K562 (cell line): Measurements from ENCODE around the gene HDAC9. TPM values are rescaled to one million over a fixed set of nuclear protein-coding genes. Genes with fewer than 3 reads are reported as not detected.

Experiments used
- ATAC-seq: fragments of 200-7000 bp; cut with Tn5 transposase; 3 replicates; pipeline ENCODE4 v1.9.1; 2020; ENCODE audit warnings: moderate library complexity
- BruUV-seq: library from RNA; stranded (reverse); fragments of 400-500 nt; replicated peaks from 2 replicates; lab custom pipeline; 2021; lab: Mats Ljungman, UMichigan
- CTCF ChIA-PET: fragments of 300-600 bp; formaldehyde crosslinking; extraction: SDS; loops from one replicate; lab custom pipeline; 2021; ENCODE audit warnings: low intra/inter-chr PET ratio; lab: Yijun Ruan, JAX
- POLR2A ChIA-PET: fragments of 300-600, 350-650 bp; sonication (Branson Sonifier 250); formaldehyde crosslinking; extraction: SDS; loops from one replicate; lab custom pipeline; 2021; ENCODE audit warnings: antibody characterized with exemption, inconsistent platforms; lab: Yijun Ruan, JAX
- DNase-seq, 4 experiments: peaks; one replicate each; pipeline versions ENCODE4 v3.0.0 to v3.0.0-alpha.2; 2011 to 2018; ENCODE audit warnings: low spot score in 3 of 4, mixed read lengths in 3 of 4; ENCODE audit errors: extremely low read depth in 1 of 4
- FAIRE-seq: peaks from 2 replicates; lab custom pipeline; 2011; peaks lifted over from hg19 to GRCh38; lab: Jason Lieb, UNC
- H2AFZ ChIP-seq: 2 replicates; pipeline ENCODE4 v1.6.0; 2011; ENCODE audit warnings: low read depth, low read length, control low read depth, inconsistent platforms
- H3K27ac ChIP-seq: fragments of 200-600 bp; 3 replicates; pipeline ENCODE4 v1.8.0; 2011; ENCODE audit warnings: low read depth, mild to moderate bottlenecking, control low read depth, inconsistent platforms, low read length, moderate library complexity, mixed read lengths; ENCODE audit errors: extremely low read depth
- H3K27me3 ChIP-seq, 2 experiments: fragments of 300-600 bp in 1 of 2; 2 replicates in 1 of 2; 3 replicates in 1 of 2; pipeline versions ENCODE4 v1.6.0 to v1.8.0; 2011; ENCODE audit warnings: inconsistent platforms in 2 of 2, low read length in 2 of 2, mild to moderate bottlenecking in 1 of 2, mixed read lengths in 1 of 2, moderate library complexity in 1 of 2; ENCODE audit not compliant: control insufficient read depth in 2 of 2, insufficient read depth in 2 of 2
- H3K36me3 ChIP-seq: fragments of 300-600 bp; 3 replicates; pipeline ENCODE4 v1.8.0; 2011; ENCODE audit warnings: mild to moderate bottlenecking, low read length, inconsistent platforms; ENCODE audit not compliant: control insufficient read depth, insufficient read depth
- H3K4me1 ChIP-seq, 2 experiments: fragments of 200-600 bp in 1 of 2; replicated peaks in 1 of 2; 2 replicates in 1 of 2; 3 replicates in 1 of 2; pipeline versions ENCODE4 v1.5.1 to v1.8.0; 2011; ENCODE audit warnings: inconsistent platforms in 2 of 2, low read length in 2 of 2, mild to moderate bottlenecking in 1 of 2, mixed read lengths in 1 of 2, moderate library complexity in 1 of 2; ENCODE audit not compliant: control insufficient read depth in 2 of 2, insufficient read depth in 2 of 2
- H3K4me2 ChIP-seq: 2 replicates; pipeline ENCODE4 v1.6.1; 2011; ENCODE audit warnings: low read length, control low read depth, inconsistent platforms, mixed read lengths; ENCODE audit not compliant: insufficient read depth
- H3K4me3 ChIP-seq: fragments of 200-600 bp; sonication (generic), shearing (Covaris generic); 2 replicates; pipeline ENCODE4 v1.5.1; 2016; ENCODE audit warnings: control low read depth, inconsistent platforms
- H3K79me2 ChIP-seq: fragments of 200-600 bp; 3 replicates; pipeline ENCODE4 v1.8.0; 2011; ENCODE audit warnings: low read length, inconsistent platforms; ENCODE audit not compliant: control insufficient read depth, insufficient read depth
- H3K9ac ChIP-seq, 2 experiments: 2 replicates each; pipeline versions ENCODE4 v1.6.0 to v1.6.1; 2011; ENCODE audit warnings: low read depth in 2 of 2, low read length in 2 of 2, control low read depth in 1 of 2, inconsistent platforms in 1 of 2, mild to moderate bottlenecking in 1 of 2, mixed read lengths in 1 of 2; ENCODE audit not compliant: insufficient read depth in 1 of 2
- H3K9me1 ChIP-seq: one replicate; pipeline ENCODE4 v1.6.0; 2011; ENCODE audit warnings: inconsistent platforms, mild to moderate bottlenecking, low read length, moderate library complexity; ENCODE audit not compliant: control insufficient read depth, insufficient read depth
- H3K9me3 ChIP-seq: replicated peaks from 2 replicates; pipeline ENCODE4 v1.5.1; 2011; ENCODE audit warnings: low read depth, low read length, inconsistent platforms; ENCODE audit not compliant: control insufficient read depth, insufficient read depth
- H4K20me1 ChIP-seq: replicated peaks from 2 replicates; pipeline ENCODE4 v1.6.1; 2011; ENCODE audit warnings: low read length, inconsistent platforms, mixed read lengths; ENCODE audit not compliant: control insufficient read depth, insufficient read depth
- CBX8 ChIP-seq: fragments of 200-600 bp; sonication (generic); IDR thresholded peaks from 2 replicates; pipeline ENCODE4 v1.6.1; 2012; ENCODE audit warnings: borderline replicate concordance, mixed run types, low read depth, mild to moderate bottlenecking, moderate library complexity, mixed read lengths, low read length, control low read depth, inconsistent platforms; ENCODE audit not compliant: poor library complexity, severe bottlenecking; ENCODE audit errors: extremely low read depth
- CREB1 ChIP-seq, 2 experiments: sonication (generic) in 1 of 2; formaldehyde crosslinking in 1 of 2; IDR thresholded peaks; 2 replicates each; pipeline versions ENCODE4 v1.6.1 to v1.8.0; 2012 to 2022; ENCODE audit warnings: inconsistent platforms in 1 of 2, mild to moderate bottlenecking in 1 of 2, missing genetic modification reagents in 1 of 2, moderate library complexity in 1 of 2
- FOS ChIP-seq: IDR thresholded peaks from 3 replicates; pipeline ENCODE4 v1.6.1; 2011; ENCODE audit not compliant: insufficient read length; ENCODE audit errors: extremely low read depth
- GMEB1 ChIP-seq: fragments of 250-450 bp; sonication (Bioruptor Pico); IDR thresholded peaks from 2 replicates; pipeline ENCODE4 v1.4.0; 2020; ENCODE audit warnings: mild to moderate bottlenecking
- IFI16 ChIP-seq: fragments of 250-450 bp; sonication (Bioruptor Pico); IDR thresholded peaks from 2 replicates; pipeline ENCODE4 v2.1.2; 2022; ENCODE audit warnings: mild to moderate bottlenecking, inconsistent platforms
- ILK ChIP-seq: fragments of 450-650 bp; IDR thresholded peaks from 2 replicates; pipeline ENCODE4 v1.6.1; 2016; ENCODE audit warnings: missing genetic modification characterization, low read depth, mild to moderate bottlenecking, missing compliant biosample characterization, moderate library complexity, borderline replicate concordance
- JUNB ChIP-seq: fragments of 450-650 bp; formaldehyde crosslinking; conservative IDR thresholded peaks from 2 replicates; pipeline ENCODE4 v1.4.0; 2020; ENCODE audit warnings: mild to moderate bottlenecking
- KLF1 ChIP-seq: fragments of 450-650 bp; IDR thresholded peaks from 2 replicates; pipeline ENCODE4 v1.6.1; 2016; ENCODE audit warnings: missing genetic modification characterization, missing compliant biosample characterization
- MLLT1 ChIP-seq, 2 experiments: fragments of 450-650 bp; IDR thresholded peaks; 2 replicates each; pipeline ENCODE4 v1.6.1; 2016
- NFE2 ChIP-seq: IDR thresholded peaks from 2 replicates; pipeline ENCODE4 v1.6.1; 2014; ENCODE audit warnings: antibody characterized with exemption, low read depth
- RCOR1 ChIP-seq, 2 experiments: IDR thresholded peaks; 2 replicates each; pipeline ENCODE4 v1.6.1; 2012; ENCODE audit warnings: low read depth in 2 of 2, low read length in 2 of 2, borderline replicate concordance in 1 of 2, improper control_type of control experiment in 1 of 2
- TEAD4 ChIP-seq, 2 experiments: sonication (generic) in 1 of 2; formaldehyde crosslinking in 1 of 2; IDR thresholded peaks; 2 replicates each; pipeline versions ENCODE4 v1.6.1 to v1.8.0; 2012 to 2022; ENCODE audit warnings: borderline replicate concordance in 1 of 2, inconsistent platforms in 1 of 2, low read length in 1 of 2, mild to moderate bottlenecking in 1 of 2, missing genetic modification reagents in 1 of 2
- ZBTB33 ChIP-seq: sonication (generic); formaldehyde crosslinking; IDR thresholded peaks from 2 replicates; pipeline ENCODE4 v1.8.1; 2023; ENCODE audit warnings: mild to moderate bottlenecking, missing genetic modification reagents
- ZBTB8A ChIP-seq: fragments of 450-650 bp; IDR thresholded peaks from 2 replicates; pipeline ENCODE4 v1.6.1; 2018; ENCODE audit warnings: mild to moderate bottlenecking, moderate library complexity; ENCODE audit not compliant: partially characterized antibody
- ZEB2 ChIP-seq: fragments of 450-650 bp; IDR thresholded peaks from 2 replicates; pipeline ENCODE4 v1.6.1; 2016
- ZNF12 ChIP-seq: sonication (generic); formaldehyde crosslinking; IDR thresholded peaks from 2 replicates; pipeline ENCODE4 v1.4.0; 2020; ENCODE audit warnings: mild to moderate bottlenecking, missing genetic modification reagents
- ZNF174 ChIP-seq: fragments of 250-450 bp; sonication (Bioruptor Pico); IDR thresholded peaks from 2 replicates; pipeline ENCODE4 v1.4.0; 2020; ENCODE audit warnings: mild to moderate bottlenecking
- WGBS: fragments of 100-300 bp; shearing (Covaris generic); methylation state at CpG from one replicate; pipeline ENCODE4 v1.1.6; 2016; ENCODE audit warnings: low coverage, mixed read lengths; ENCODE audit not compliant: insufficient coverage; ENCODE audit errors: missing lambda C conversion rate; 5-methylcytosine and 5-hydroxymethylcytosine counted together
- in situ Hi-C: fragments of 300-500 bp; cut with MboI; formaldehyde crosslinking; loops from 4 replicates; pipeline ENCODE4 v1.15.0; 2018; ENCODE audit warnings: inconsistent platforms, mixed read lengths
- intact Hi-C: fragments of 100-400 bp; cut with micrococcal nuclease; formaldehyde crosslinking; loops from 2 replicates; pipeline ENCODE4 v1.14.2; 2022
- polyA plus RNA-seq, 8 experiments: library from polyadenylated mRNA; depleted of rRNA in 4 of 8; stranded (reverse) in 5 of 8; unstranded in 3 of 8; fragments of >200 nt; fragmentation: Nextera tagmentation in 2 of 8; fragmentation: Illumina TruSeq in 1 of 8; extraction: Ambion mirVana in 2 of 8; extraction: Trizol in 1 of 8; gene quantifications; 2 replicates each; pipeline versions ENCODE4 v1.2.1 to v1.2.3, GENCODE V29; 2011 to 2014; ENCODE audit warnings: inconsistent platforms in 1 of 8, missing spikeins in 1 of 8
- total RNA-seq, 7 experiments: library from RNA; depleted of rRNA in 6 of 7; stranded (reverse); fragments of >200 nt in 6 of 7; fragmentation: Illumina TruSeq in 2 of 7; extraction: Trizol in 2 of 7; gene quantifications; 2 replicates each; pipeline versions ENCODE4 v1.2.1 to v1.2.3, GENCODE V29; 2011 to 2021; ENCODE audit warnings: low replicate concordance in 1 of 7

Gene HDAC9
- total and polyA plus RNA-seq, 9 of the 15 experiments (the other 6 are each of a cell fraction or from before 2014, with no cell fraction given): 0.08 to 0.91 (median 0.33) TPM

GRCh38 chr7:18974803-18975202, 479.3 kb downstream of the HDAC9 start (continued):
- TF ChIP-seq ZBTB33 (CRISPR knock-in tag) (no peak), ILK (tag) (no peak), TEAD4 (IDR thresholded peaks at IDR 0.05; ENCODE audit: low read length) (no peak), TEAD4 (CRISPR knock-in tag; IDR thresholded peaks at IDR 0.05; ENCODE audit: borderline replicate concordance) (no peak), FOS (no peak)
- TF ChIP-seq, all 486 proteins: peak for 0

GRCh38 chr7:18975276-18975675, 479.7 kb downstream of the HDAC9 start:
- Histone ChIP-seq H3K27ac (no peak overlapping the region), H3K27me3 (no peaks in the 10 kb centered on the region), H3K36me3 (no peaks in the 10 kb centered on the region), H3K9ac (no peak overlapping the region), H3K9me1 (no peaks in the 10 kb centered on the region), H2AFZ (no peak overlapping the region), H3K4me1 (no peaks in the 10 kb centered on the region), H3K79me2 (no peaks in the 10 kb centered on the region), H3K4me3 (no peak overlapping the region), H3K4me2 (no peak overlapping the region), H4K20me1 (no peaks in the 10 kb centered on the region), H3K9me3 (peaks cover 3% of the 10 kb centered on the region; the same call in 1 of the 2 replicates)
- CTCF ChIA-PET: no interaction called here
- BruUV-seq: no TSS peak
- POLR2A ChIA-PET: no interaction called here
- no peak for ATAC-seq
- 0% methylated on average over 3 of the region's 3 CpGs for WGBS
- intact Hi-C loops (no loop called here), in situ Hi-C loops (no loop called here)
- no peak for DNase-seq
- no peak for FAIRE-seq
- no peak for TF ChIP-seq ZNF12 (CRISPR knock-in tag)
- no peak for TF ChIP-seq IFI16
- no peak for TF ChIP-seq ILK (tag)
- no peak for TF ChIP-seq MLLT1 (IDR thresholded peaks at IDR 0.05)
- no peak for TF ChIP-seq ZNF174 (CRISPR knock-in tag)
- TF ChIP-seq CREB1 (IDR thresholded peaks at IDR 0.05): no peak
- no peak for TF ChIP-seq CREB1 (CRISPR knock-in tag; IDR thresholded peaks at IDR 0.05)
- TF ChIP-seq GMEB1 (CRISPR knock-in tag): no peak
- no peak for TF ChIP-seq JUNB (CRISPR knock-in tag)
- no peak for TF ChIP-seq RCOR1 (IDR thresholded peaks at IDR 0.05; ENCODE audit: borderline replicate concordance in 1 of 2, low read depth in 2 of 2, low read length in 2 of 2)
- TF ChIP-seq CBX8: no peak
- TF ChIP-seq KLF1 (tag): no peak
- no peak for TF ChIP-seq ZEB2
- TF ChIP-seq NFE2: no peak
- TF ChIP-seq ZBTB8A: no peak
